ENCODE results near the gene PHLDA3.

The PHLDA3 gene

DNA sequence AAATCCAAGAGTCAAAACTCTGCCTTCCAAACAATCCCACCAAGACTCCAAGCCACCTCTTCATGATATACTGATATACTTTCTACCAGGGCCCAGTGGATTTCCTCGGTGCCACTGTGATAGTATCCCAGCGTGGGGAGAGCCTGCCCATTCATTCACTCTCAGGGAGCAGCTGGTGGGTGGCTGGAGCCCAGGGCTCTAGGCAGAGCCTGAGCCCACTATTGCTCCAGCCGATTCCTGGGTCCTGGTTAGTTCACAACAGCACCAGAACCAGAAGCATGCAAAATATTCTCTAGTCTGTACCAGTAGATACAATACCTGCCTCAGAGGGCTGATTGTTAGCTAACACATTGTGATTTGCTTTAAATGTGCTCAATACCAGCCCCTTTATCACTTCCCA lies 37.1 kb upstream of the PHLDA3 start:
- H3K4me3 ChIP-seq (ENCODE audit: low read depth, low read length): peak overlapping the region; percentile 84
- TF ChIP-seq, protein P1, sequence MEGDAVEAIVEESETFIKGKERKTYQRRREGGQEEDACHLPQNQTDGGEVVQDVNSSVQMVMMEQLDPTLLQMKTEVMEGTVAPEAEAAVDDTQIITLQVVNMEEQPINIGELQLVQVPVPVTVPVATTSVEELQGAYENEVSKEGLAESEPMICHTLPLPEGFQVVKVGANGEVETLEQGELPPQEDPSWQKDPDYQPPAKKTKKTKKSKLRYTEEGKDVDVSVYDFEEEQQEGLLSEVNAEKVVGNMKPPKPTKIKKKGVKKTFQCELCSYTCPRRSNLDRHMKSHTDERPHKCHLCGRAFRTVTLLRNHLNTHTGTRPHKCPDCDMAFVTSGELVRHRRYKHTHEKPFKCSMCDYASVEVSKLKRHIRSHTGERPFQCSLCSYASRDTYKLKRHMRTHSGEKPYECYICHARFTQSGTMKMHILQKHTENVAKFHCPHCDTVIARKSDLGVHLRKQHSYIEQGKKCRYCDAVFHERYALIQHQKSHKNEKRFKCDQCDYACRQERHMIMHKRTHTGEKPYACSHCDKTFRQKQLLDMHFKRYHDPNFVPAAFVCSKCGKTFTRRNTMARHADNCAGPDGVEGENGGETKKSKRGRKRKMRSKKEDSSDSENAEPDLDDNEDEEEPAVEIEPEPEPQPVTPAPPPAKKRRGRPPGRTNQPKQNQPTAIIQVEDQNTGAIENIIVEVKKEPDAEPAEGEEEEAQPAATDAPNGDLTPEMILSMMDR (IDR thresholded peaks at IDR 0.05; ENCODE audit: low read depth, low read length, missing control alignments): no peak
- H3K36me3 ChIP-seq (replicated peaks): peaks cover 22% of the 10 kb centered on the region
- H3K27ac ChIP-seq: peak overlapping the region; percentile 98
- H3K27me3 ChIP-seq (replicated peaks): no peaks in the 10 kb centered on the region
- in situ Hi-C loops (cut with HindIII; ENCODE audit: low pct_ligation_motif_present, low sequenced_read_pairs): no loop called here
- no peak for DNase-seq

DNA sequence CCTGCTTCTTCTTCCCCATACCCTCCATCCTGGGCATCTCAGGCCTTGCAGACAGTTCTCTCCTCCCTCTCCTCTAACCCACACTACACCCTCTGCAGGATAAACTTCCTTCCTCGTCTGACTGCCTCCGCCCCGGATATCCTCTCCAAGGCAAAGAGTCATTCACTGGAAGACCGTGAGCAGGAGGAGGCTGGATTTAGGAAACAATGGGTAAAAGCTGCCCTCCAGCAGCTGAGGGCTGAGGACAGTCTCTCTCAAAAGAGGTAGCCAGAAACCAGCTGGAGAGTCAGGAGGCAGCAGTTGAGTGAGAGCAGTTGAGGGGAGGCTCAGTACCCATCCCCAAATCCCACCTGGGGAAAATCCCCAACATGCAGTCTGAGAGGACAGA lies 36.5 kb upstream of the PHLDA3 start:
- in situ Hi-C loops (cut with HindIII; ENCODE audit: low pct_ligation_motif_present, low sequenced_read_pairs): no loop called here
- Histone ChIP-seq H3K27ac (peak overlapping the region; percentile 98), H3K36me3 (replicated peaks) (peaks cover 27% of the 10 kb centered on the region), H3K27me3 (replicated peaks) (no peaks in the 10 kb centered on the region), H3K4me3 (ENCODE audit: low read depth, low read length) (peak overlapping the region; percentile 84)
- TF ChIP-seq, protein P1 (IDR thresholded peaks at IDR 0.05; ENCODE audit: low read depth, low read length, missing control alignments): peak; percentile 26
- peak; percentile 66 for DNase-seq

DNA sequence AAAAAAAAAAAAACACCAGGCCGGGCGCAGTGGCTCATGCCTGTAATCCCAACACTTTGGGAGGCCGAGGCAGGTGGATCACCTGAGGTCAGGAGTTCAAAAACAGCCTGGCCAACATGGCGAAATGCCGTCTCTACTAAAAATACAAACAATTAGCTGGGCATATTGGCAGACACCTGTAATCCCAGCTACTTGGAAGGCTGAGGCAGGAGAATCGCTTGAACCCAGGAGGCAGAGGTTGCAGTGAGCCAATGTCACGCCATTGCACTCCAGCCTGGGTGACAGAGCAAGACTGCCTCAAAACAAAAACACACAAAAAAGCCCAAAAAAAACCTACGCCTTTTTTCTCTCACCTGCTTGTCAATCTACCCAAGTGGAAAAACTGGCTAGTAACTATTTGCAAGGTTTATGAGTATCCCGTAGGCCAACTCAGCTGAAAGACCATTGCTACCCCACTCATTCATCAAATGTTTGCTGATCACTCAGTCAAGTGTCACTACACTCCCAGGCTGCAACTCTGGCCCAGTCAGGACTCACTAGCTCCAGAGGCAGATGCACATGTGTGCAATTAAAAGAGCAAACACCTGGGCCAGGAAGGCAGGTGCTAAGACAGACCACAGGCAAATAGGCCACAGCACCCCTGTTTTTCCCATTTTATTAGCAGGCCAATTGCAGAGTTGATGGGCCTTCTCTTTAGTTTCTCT lies 36.0 kb upstream of the PHLDA3 start:
- no peaks in the 10 kb centered on the region for H3K27me3 ChIP-seq (replicated peaks)
- H3K27ac ChIP-seq: peak overlapping the region; percentile 98
- in situ Hi-C loops (cut with HindIII; ENCODE audit: low pct_ligation_motif_present, low sequenced_read_pairs): no loop called here
- no peak for DNase-seq
- peaks cover 32% of the 10 kb centered on the region for H3K36me3 ChIP-seq (replicated peaks)
- TF ChIP-seq, protein P1 (IDR thresholded peaks at IDR 0.05; ENCODE audit: low read depth, low read length, missing control alignments): no peak
- H3K4me3 ChIP-seq (ENCODE audit: low read depth, low read length): peak overlapping the region; percentile 84

DNA sequence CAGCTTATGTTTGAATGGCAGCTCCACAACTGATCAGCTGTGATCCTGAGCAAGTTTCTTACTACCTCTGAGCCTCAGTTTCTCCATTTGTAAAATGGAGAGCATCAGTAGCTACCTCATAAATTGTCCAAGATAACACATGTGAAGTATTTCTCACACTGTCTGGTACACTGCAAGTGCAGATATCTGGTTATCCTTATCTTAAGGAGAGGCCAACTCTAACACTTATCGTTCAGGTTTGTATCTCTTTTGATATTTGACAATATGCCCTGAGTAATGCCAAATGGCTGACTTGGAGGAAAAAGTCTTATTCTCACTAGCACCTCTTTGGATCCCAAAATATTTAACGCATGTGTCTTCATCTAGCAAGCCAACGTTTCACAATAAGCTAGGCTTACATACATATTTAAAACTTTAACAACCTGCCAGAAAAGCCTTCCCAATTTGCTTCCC lies 35.2 kb upstream of the PHLDA3 start:
- no peaks in the 10 kb centered on the region for H3K27me3 ChIP-seq (replicated peaks)
- peak overlapping the region; percentile 98 for H3K27ac ChIP-seq
- H3K36me3 ChIP-seq (replicated peaks): peaks cover 40% of the 10 kb centered on the region
- in situ Hi-C loops (cut with HindIII; ENCODE audit: low pct_ligation_motif_present, low sequenced_read_pairs): no loop called here
- TF ChIP-seq, protein P1 (IDR thresholded peaks at IDR 0.05; ENCODE audit: low read depth, low read length, missing control alignments): no peak
- DNase-seq: no peak
- peak overlapping the region; percentile 84 for H3K4me3 ChIP-seq (ENCODE audit: low read depth, low read length)

DNA sequence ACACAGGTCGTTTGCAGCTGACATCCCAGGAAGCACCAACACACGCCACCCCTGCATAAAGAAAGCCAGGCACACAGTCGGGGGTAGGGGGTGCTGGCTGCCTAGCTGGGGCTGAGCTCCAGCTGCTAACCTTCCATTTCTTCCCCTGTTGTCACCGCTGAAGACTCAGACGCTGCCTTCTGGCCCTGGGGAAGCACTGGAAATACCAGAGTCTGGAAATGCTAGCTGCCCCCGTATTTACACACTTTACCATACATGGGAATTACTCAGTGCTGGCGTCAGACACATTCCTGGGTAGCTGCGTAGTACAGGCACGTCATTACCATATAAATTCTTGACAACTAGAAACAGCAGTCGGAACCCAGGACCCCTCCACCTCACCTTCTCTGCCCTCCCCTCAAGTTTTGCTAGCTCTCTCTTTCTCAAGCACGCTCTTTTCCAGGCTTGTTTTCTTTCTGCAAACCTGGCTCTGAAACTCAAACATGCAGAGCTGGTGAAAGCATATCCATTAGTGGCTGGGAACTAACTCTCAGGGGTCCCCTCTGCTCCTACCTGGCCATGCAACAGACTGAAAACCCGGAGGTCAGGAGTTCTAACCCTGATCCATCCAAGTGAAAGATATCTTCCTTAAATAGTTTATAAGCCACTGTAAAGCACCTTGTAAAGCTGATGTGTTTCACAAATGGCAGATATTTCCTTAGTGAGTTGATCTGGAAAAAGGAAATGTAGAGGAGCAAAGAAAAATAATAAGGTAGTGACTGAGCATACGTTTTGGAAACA lies 34.6 kb upstream of the PHLDA3 start:
- TF ChIP-seq, protein P1 (IDR thresholded peaks at IDR 0.05; ENCODE audit: low read depth, low read length, missing control alignments): no peak
- Histone ChIP-seq H3K27me3 (replicated peaks) (no peaks in the 10 kb centered on the region), H3K27ac (peak overlapping the region; percentile 98), H3K36me3 (replicated peaks) (peaks cover 46% of the 10 kb centered on the region), H3K4me3 (ENCODE audit: low read depth, low read length) (peak overlapping the region; percentile 84)
- in situ Hi-C loops (cut with HindIII; ENCODE audit: low pct_ligation_motif_present, low sequenced_read_pairs): no loop called here
- DNase-seq: peak; percentile 99
